ENCODE measurements around the gene STK39.

DNA sequence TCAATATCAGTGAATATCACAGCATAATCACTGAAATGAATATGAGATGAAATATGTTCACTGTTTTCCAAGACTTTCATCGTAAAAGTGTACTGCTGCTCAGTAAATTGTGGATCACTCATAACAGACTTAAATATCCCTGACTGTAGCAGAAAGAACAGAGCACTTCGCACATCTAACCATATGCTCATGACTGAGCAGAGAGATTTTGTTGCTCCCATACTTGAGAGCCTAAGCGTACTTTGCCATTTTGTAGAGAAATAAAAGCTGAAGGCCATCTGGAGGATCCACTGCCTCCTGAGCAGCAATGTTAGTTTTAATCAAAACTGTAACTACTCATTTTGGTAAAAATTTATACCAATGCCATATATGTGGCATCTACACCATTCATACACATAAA is 243.5 kb downstream of the STK39 start:
- TF ChIP-seq, protein P1, sequence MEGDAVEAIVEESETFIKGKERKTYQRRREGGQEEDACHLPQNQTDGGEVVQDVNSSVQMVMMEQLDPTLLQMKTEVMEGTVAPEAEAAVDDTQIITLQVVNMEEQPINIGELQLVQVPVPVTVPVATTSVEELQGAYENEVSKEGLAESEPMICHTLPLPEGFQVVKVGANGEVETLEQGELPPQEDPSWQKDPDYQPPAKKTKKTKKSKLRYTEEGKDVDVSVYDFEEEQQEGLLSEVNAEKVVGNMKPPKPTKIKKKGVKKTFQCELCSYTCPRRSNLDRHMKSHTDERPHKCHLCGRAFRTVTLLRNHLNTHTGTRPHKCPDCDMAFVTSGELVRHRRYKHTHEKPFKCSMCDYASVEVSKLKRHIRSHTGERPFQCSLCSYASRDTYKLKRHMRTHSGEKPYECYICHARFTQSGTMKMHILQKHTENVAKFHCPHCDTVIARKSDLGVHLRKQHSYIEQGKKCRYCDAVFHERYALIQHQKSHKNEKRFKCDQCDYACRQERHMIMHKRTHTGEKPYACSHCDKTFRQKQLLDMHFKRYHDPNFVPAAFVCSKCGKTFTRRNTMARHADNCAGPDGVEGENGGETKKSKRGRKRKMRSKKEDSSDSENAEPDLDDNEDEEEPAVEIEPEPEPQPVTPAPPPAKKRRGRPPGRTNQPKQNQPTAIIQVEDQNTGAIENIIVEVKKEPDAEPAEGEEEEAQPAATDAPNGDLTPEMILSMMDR (IDR thresholded peaks at IDR 0.05): no peak
- no peak for TF ChIP-seq POLR2A (IDR thresholded peaks at IDR 0.05)

Measured in lower leg skin (tissue), 3 donors.